ENCODE results near the gene CCDC57.

CCDC57 gene

GRCh38 chr17:82118815-82119380 is 93.7 kb downstream of the CCDC57 start:
- DNase-seq: no peak

GRCh38 chr17:82118168-82118814 is 94.4 kb downstream of the CCDC57 start:
- DNase-seq: no peak

GRCh38 chr17:82117139-82118090 is 95.2 kb downstream of the CCDC57 start:
- no peak for DNase-seq

- no peak for DNase-seq
Measured at GRCh38 chr17:82116246-82116645, 96.4 kb downstream of the CCDC57 start.

GRCh38 chr17:82114872-82115271 is 97.8 kb downstream of the CCDC57 start:
- no peak for DNase-seq

- DNase-seq: no peak
Measured at GRCh38 chr17:82114447-82114846, 98.2 kb downstream of the CCDC57 start.

GRCh38 chr17:82113941-82114340 is 98.7 kb downstream of the CCDC57 start:
- no peak for DNase-seq

GRCh38 chr17:82113422-82113821 is 99.2 kb downstream of the CCDC57 start:
- no peak for DNase-seq

- no peak for DNase-seq
Measured at GRCh38 chr17:82112914-82113311, 99.7 kb downstream of the CCDC57 start.

- DNase-seq: no peak
Measured at GRCh38 chr17:82112181-82112913, 100.3 kb downstream of the CCDC57 start.

GRCh38 chr17:82110298-82110697 is 102.3 kb downstream of the CCDC57 start:
- DNase-seq: no peak

- DNase-seq: no peak
Measured at GRCh38 chr17:82108961-82109475, 103.6 kb downstream of the CCDC57 start.

GRCh38 chr17:82108496-82108945 is 104.1 kb downstream of the CCDC57 start:
- DNase-seq: no peak

- no peak for DNase-seq
Measured at GRCh38 chr17:82108038-82108437, 104.6 kb downstream of the CCDC57 start.

GRCh38 chr17:82107341-82107860 is 105.2 kb downstream of the CCDC57 start:
- no peak for DNase-seq

- DNase-seq: no peak
Measured at GRCh38 chr17:82106688-82107305, 105.8 kb downstream of the CCDC57 start.

GRCh38 chr17:82105882-82106687 is 106.6 kb downstream of the CCDC57 start:
- peak; percentile 79 to 82 for DNase-seq

GRCh38 chr17:82105417-82105881 is 107.2 kb downstream of the CCDC57 start:
- no peak for DNase-seq

- DNase-seq: no peak
Measured at GRCh38 chr17:82104797-82105416, 107.7 kb downstream of the CCDC57 start.

All from activated CD4-positive, alpha-beta T cell treated with anti-CD3 and anti-CD28 coated beads, Interleukin-2, amount 50 U/mL, for 48 hours (primary cell).